Uterus (tissue), 2 donors: ENCODE results near the gene RGPD5.
"Not testable (repeated sequence)": the region's sequence is repeated elsewhere in the genome, so short reads cannot be mapped to it uniquely, and the experiment has no call there.

Source experiments
- CTCF ChIP-seq, 4 experiments: fragments of 200-600 bp in 2 of 4; fragments of 450-650 bp in 2 of 4; sonication (generic) in 2 of 4; IDR thresholded peaks; one replicate each; pipeline ENCODE4 v1.5.1; 2016 to 2019; ENCODE audit warnings: antibody characterized with exemption in 4 of 4, mild to moderate bottlenecking in 2 of 4, moderate library complexity in 1 of 4
- POLR2A ChIP-seq, 2 donors: fragments of 450-650 bp; IDR thresholded peaks; one replicate each; pipeline ENCODE4 v1.6.1; 2016; ENCODE audit warnings: antibody characterized with exemption in 2 of 2, mild to moderate bottlenecking in 1 of 2, moderate library complexity in 1 of 2

DNA sequence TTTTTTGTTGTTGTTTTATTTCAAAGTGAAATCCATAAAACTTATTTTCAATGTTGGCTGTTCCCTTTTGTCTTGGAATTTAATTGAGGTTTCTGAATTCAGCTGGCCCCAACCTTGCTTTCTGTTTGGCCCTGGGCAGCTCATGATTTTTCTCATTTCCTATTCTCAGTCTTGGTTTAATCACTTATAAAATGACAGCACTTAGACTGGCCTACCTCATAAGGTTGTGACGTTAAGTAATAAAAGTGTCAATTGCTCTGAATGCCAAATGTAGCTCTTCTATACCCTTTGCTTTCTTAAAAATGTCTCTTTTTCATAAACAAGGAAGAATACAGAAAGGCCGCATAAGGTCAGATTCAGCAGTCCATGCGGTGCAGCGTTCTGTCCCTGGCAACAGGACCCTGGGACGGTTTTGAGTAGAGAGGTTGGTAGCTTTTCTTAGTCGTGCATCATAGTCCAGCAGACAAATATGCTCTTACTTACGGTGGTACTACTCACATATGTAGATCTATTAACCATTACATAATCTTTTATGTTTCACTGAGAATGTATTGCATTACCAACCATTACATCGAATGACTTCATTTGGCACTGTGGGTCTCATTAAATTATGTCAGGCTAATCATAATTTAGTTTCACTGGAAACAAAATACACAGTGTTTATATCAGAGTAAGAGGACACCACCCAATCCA, 27.1 kb upstream of the RGPD5 start:
- not testable (repeated sequence) for TF ChIP-seq CTCF, POLR2A (IDR thresholded peaks at IDR 0.05)
